H9 (cell line): Measurements from ENCODE around the gene SLC6A3. TPM values are rescaled to one million over a fixed set of nuclear protein-coding genes. Genes with fewer than 3 reads are reported as not detected.

Source experiments
- DNase-seq: peaks from one replicate; pipeline ENCODE4 v3.0.0-alpha.2; 2017
- H2AFZ ChIP-seq: one replicate; pipeline ENCODE4 v1.6.1; 2013; ENCODE audit warnings: mild to moderate bottlenecking, low read length, control low read depth, moderate library complexity
- H2AK5ac ChIP-seq: 2 replicates; pipeline ENCODE4 v1.6.1; 2013; ENCODE audit warnings: low read length, control low read depth, mixed read lengths; ENCODE audit not compliant: insufficient read length
- H2BK120ac ChIP-seq: one replicate; pipeline ENCODE4 v1.6.1; 2013; ENCODE audit warnings: low read depth, mild to moderate bottlenecking, low read length, control low read depth, inconsistent platforms; ENCODE audit not compliant: poor library complexity, severe bottlenecking
- H2BK12ac ChIP-seq: 2 replicates; pipeline ENCODE4 v1.6.1; 2013; ENCODE audit warnings: low read length, control low read depth, mixed read lengths, low read depth; ENCODE audit not compliant: insufficient read length
- H2BK15ac ChIP-seq: 2 replicates; pipeline ENCODE4 v1.6.1; 2013; ENCODE audit warnings: low read depth, low read length, control low read depth
- H2BK20ac ChIP-seq: one replicate; pipeline ENCODE4 v1.6.1; 2013; ENCODE audit warnings: low read depth, mild to moderate bottlenecking, low read length, control low read depth, inconsistent platforms; ENCODE audit not compliant: poor library complexity, severe bottlenecking
- H2BK5ac ChIP-seq: 2 replicates; pipeline ENCODE4 v1.6.1; 2013; ENCODE audit warnings: low read length, control low read depth, mixed read lengths; ENCODE audit not compliant: insufficient read length
- H3K14ac ChIP-seq: 2 replicates; pipeline ENCODE4 v1.6.1; 2013; ENCODE audit warnings: low read length, control low read depth; ENCODE audit not compliant: insufficient read depth
- H3K18ac ChIP-seq: 2 replicates; pipeline ENCODE4 v1.6.1; 2013; ENCODE audit warnings: low read depth, mild to moderate bottlenecking, mixed read lengths, low read length, control low read depth; ENCODE audit not compliant: insufficient read length
- H3K23ac ChIP-seq: 2 replicates; pipeline ENCODE4 v1.6.1; 2013; ENCODE audit warnings: low read length, control low read depth, mixed read lengths, low read depth; ENCODE audit not compliant: insufficient read length
- H3K23me2 ChIP-seq: 2 replicates; pipeline ENCODE4 v1.6.1; 2013; ENCODE audit warnings: low read depth, mild to moderate bottlenecking, mixed read lengths, low read length, control low read depth; ENCODE audit not compliant: insufficient read length, poor library complexity, severe bottlenecking
- H3K27ac ChIP-seq: 2 replicates; pipeline ENCODE4 v1.5.1; 2013; ENCODE audit warnings: low read length, control low read depth, mixed read lengths, low read depth; ENCODE audit not compliant: insufficient read length
- H3K27me3 ChIP-seq: 2 replicates; pipeline ENCODE4 v1.6.1; 2013; ENCODE audit warnings: low read length, control low read depth, inconsistent platforms; ENCODE audit not compliant: insufficient read depth
- H3K4ac ChIP-seq: 2 replicates; pipeline ENCODE4 v1.6.1; 2013; ENCODE audit warnings: low read depth, mild to moderate bottlenecking, control low read depth, inconsistent platforms, low read length, moderate library complexity
- H3K4me1 ChIP-seq: 2 replicates; pipeline ENCODE4 v1.6.1; 2013; ENCODE audit warnings: low read length, control low read depth, inconsistent platforms; ENCODE audit not compliant: insufficient read depth
- H3K4me2 ChIP-seq: 2 replicates; pipeline ENCODE4 v1.6.1; 2013; ENCODE audit warnings: low read length, control low read depth, mixed read lengths; ENCODE audit not compliant: insufficient read length, insufficient read depth
- H3K56ac ChIP-seq: 2 replicates; pipeline ENCODE4 v1.6.1; 2013; ENCODE audit warnings: low read depth, mild to moderate bottlenecking, mixed read lengths, low read length, control low read depth; ENCODE audit not compliant: insufficient read length
- H3K79me1 ChIP-seq: 2 replicates; pipeline ENCODE4 v1.6.1; 2013; ENCODE audit warnings: low read depth, mild to moderate bottlenecking, moderate library complexity, low read length, control low read depth, inconsistent platforms; ENCODE audit not compliant: insufficient read depth, poor library complexity, severe bottlenecking
- H3K79me2 ChIP-seq: 2 replicates; pipeline ENCODE4 v1.6.1; 2013; ENCODE audit warnings: low read length, control low read depth, inconsistent platforms; ENCODE audit not compliant: insufficient read depth
- H3K9ac ChIP-seq: 2 replicates; pipeline ENCODE4 v1.6.1; 2013; ENCODE audit warnings: low read length, control low read depth, mixed read lengths; ENCODE audit not compliant: insufficient read length; ENCODE audit errors: extremely low read depth
- H3K9me3 ChIP-seq: one replicate; pipeline ENCODE4 v1.6.1; 2013; ENCODE audit warnings: low read depth, low read length, inconsistent platforms; ENCODE audit not compliant: control insufficient read depth
- H3T11ph ChIP-seq: one replicate; pipeline ENCODE4 v1.6.1; 2013; ENCODE audit warnings: mild to moderate bottlenecking, low read length, control low read depth, inconsistent platforms
- H4K20me1 ChIP-seq: one replicate; pipeline ENCODE4 v1.6.1; 2013; ENCODE audit not compliant: control insufficient read depth, insufficient read length, insufficient read depth
- H4K5ac ChIP-seq: 2 replicates; pipeline ENCODE4 v1.6.1; 2013; ENCODE audit warnings: low read depth, mild to moderate bottlenecking, mixed read lengths, low read length, control low read depth; ENCODE audit not compliant: insufficient read length
- H4K8ac ChIP-seq: replicated peaks from 2 replicates; pipeline ENCODE4 v1.6.1; 2013; ENCODE audit warnings: low read length, control low read depth, mixed read lengths, low read depth; ENCODE audit not compliant: insufficient read length
- H4K91ac ChIP-seq: 2 replicates; pipeline ENCODE4 v1.6.1; 2013; ENCODE audit warnings: low read depth, mild to moderate bottlenecking, moderate library complexity, mixed read lengths, low read length, control low read depth; ENCODE audit not compliant: insufficient read length
- H3K27ac Mint-ChIP-seq, 3 experiments: 2 replicates in 2 of 3; 3 replicates in 1 of 3; pipeline ENCODE4 v1.8.0; 2020 to 2021; ENCODE audit warnings: mixed read lengths in 3 of 3, mild to moderate bottlenecking in 1 of 3, moderate library complexity in 1 of 3
- H3K27me3 Mint-ChIP-seq: 2 replicates; pipeline ENCODE4 v1.8.0; 2021; ENCODE audit warnings: low read depth, mild to moderate bottlenecking, moderate library complexity, mixed read lengths
- H3K36me3 Mint-ChIP-seq, 3 experiments: 2 replicates in 2 of 3; 3 replicates in 1 of 3; pipeline ENCODE4 v1.8.0; 2020 to 2021; ENCODE audit warnings: low read depth in 3 of 3, mixed read lengths in 3 of 3; ENCODE audit not compliant: insufficient read depth in 1 of 3
- H3K4me1 Mint-ChIP-seq, 2 experiments: 2 replicates each; pipeline ENCODE4 v1.8.0; 2020; ENCODE audit warnings: mixed read lengths in 2 of 2
- H3K4me3 Mint-ChIP-seq, 2 experiments: 2 replicates in 1 of 2; 3 replicates in 1 of 2; pipeline ENCODE4 v1.8.0; 2020 to 2021; ENCODE audit warnings: mild to moderate bottlenecking in 2 of 2, mixed read lengths in 2 of 2, moderate library complexity in 1 of 2
- H3K9me3 Mint-ChIP-seq, 2 experiments: 2 replicates in 1 of 2; 3 replicates in 1 of 2; pipeline ENCODE4 v1.8.0; 2020; ENCODE audit warnings: mild to moderate bottlenecking in 2 of 2, mixed read lengths in 2 of 2, moderate library complexity in 1 of 2
- CTCF ChIP-seq: fragments of 200-600 bp; sonication (generic); conservative IDR thresholded peaks from 3 replicates; pipeline ENCODE4 v1.8.0; 2021; ENCODE audit warnings: antibody characterized with exemption, mild to moderate bottlenecking
- WGBS: extraction: QIAGEN DNeasy Blood & Tissue Kit; methylation state at CpG from one replicate; pipeline ENCODE4 v1.1.7; 2013; ENCODE audit warnings: missing lambda C conversion rate, low lambda C conversion rate, mixed read lengths; ENCODE audit not compliant: insufficient read length; ENCODE audit errors: extremely low coverage; 5-methylcytosine and 5-hydroxymethylcytosine counted together
- total RNA-seq: library from RNA; stranded (reverse); gene quantifications from 2 replicates; pipeline ENCODE4 v1.2.1, GENCODE V29; 2021

Gene SLC6A3
- total RNA-seq, 1 experiment from 2014 or later, result 0.61 TPM

GRCh38 chr5:1380011-1380817 is 65.0 kb downstream of the SLC6A3 start:
- no CpG with 5 or more reads among the region's 34 CpGs for whole genome bisulfite sequencing

More at GRCh38 chr5:1380011-1380817, 65.0 kb downstream of the SLC6A3 start:
- Histone ChIP-seq H2BK12ac (no peak overlapping the region), H3K56ac (no peak overlapping the region), H3K9ac (no peak overlapping the region), H3K27ac (no peak overlapping the region), H3K27me3 (peaks cover 3% of the 10 kb centered on the region; the same call in 1 of the 2 replicates), H3K9me3 (no peaks in the 10 kb centered on the region), H4K20me1 (peaks cover 2% of the 10 kb centered on the region), H3K23ac (no peak overlapping the region), H3K4ac (no peak overlapping the region), H2BK20ac (no peak overlapping the region), H2AK5ac (no peak overlapping the region), H3K4me1 (no peaks in the 10 kb centered on the region; the same call in none of the 2 replicates), H2BK120ac (no peak overlapping the region), H4K8ac (no peak overlapping the region), H4K91ac (no peak overlapping the region), H3K14ac (no peak overlapping the region), H3K79me1 (no peaks in the 10 kb centered on the region), H3K23me2 (no peaks in the 10 kb centered on the region), H4K5ac (no peak overlapping the region), H2BK5ac (no peak overlapping the region), H3T11ph (no peak overlapping the region), H2AFZ (no peak overlapping the region), H2BK15ac (no peak overlapping the region), H3K18ac (no peak overlapping the region), H3K79me2 (no peaks in the 10 kb centered on the region), H3K4me2 (no peak overlapping the region)
- Mint-ChIP-seq H3K27ac (no peak overlapping the region), H3K36me3 (peaks cover 0 to 10% (median 2%) of the 10 kb centered on the region in 3 experiments; a peak in 4 of 7 replicates), H3K27me3 (peaks cover 78% of the 10 kb centered on the region), H3K9me3 (peaks cover 13 to 14% of the 10 kb centered on the region in 2 experiments), H3K4me3 (peak overlapping the region; percentile 24 to 68; a peak in 3 of 5 replicates), H3K4me1 (peaks cover 4% of the 10 kb centered on the region in 2 experiments)
- peak; percentile 98 for TF ChIP-seq CTCF
- peak; percentile 81 for DNase-seq
